Psoas muscle (tissue), 8 donors: ENCODE results near the gene ALG2. TPM values are rescaled to one million over a fixed set of nuclear protein-coding genes. Genes with fewer than 3 reads are reported as not detected.

ENCODE experiments used
- ATAC-seq, 4 donors: fragments of 200-7000 bp; cut with Tn5 transposase; one replicate each; pipeline ENCODE4 v1.9.1; 2020; ENCODE audit warnings: moderate library complexity in 3 of 4, mild to moderate bottlenecking in 2 of 4
- DNase-seq, 2 donors: peaks; one replicate each; pipeline ENCODE4 v3.0.0-alpha.2; 2020
- H3K27ac ChIP-seq: fragments of 200-600 bp; one replicate; pipeline ENCODE4 v1.8.0; 2022
- H3K27me3 ChIP-seq, 3 donors: fragments of 200-600 bp in 1 of 3; one replicate each; pipeline versions ENCODE4 v1.6.1 to v1.8.0; 2013 to 2022; ENCODE audit warnings: low read length in 2 of 3, mild to moderate bottlenecking in 2 of 3, moderate library complexity in 1 of 3; ENCODE audit not compliant: insufficient read depth in 3 of 3
- H3K36me3 ChIP-seq, 2 donors: fragments of 200-600 bp in 1 of 2; one replicate each; pipeline versions ENCODE4 v1.6.1 to v1.8.0; 2013 to 2022; ENCODE audit warnings: low read depth in 1 of 2, mild to moderate bottlenecking in 1 of 2, moderate library complexity in 1 of 2; ENCODE audit not compliant: insufficient read depth in 1 of 2
- H3K4me1 ChIP-seq: fragments of 200-600 bp; one replicate; pipeline ENCODE4 v1.8.0; 2022
- H3K4me3 ChIP-seq: fragments of 200-600 bp; one replicate; pipeline ENCODE4 v1.8.0; 2022; ENCODE audit warnings: mild to moderate bottlenecking
- H3K9me3 ChIP-seq: fragments of 200-600 bp; one replicate; pipeline ENCODE4 v1.8.0; 2022
- CTCF ChIP-seq: fragments of 200-600 bp; IDR thresholded peaks from one replicate; pipeline ENCODE4 v1.8.0; 2022; ENCODE audit warnings: antibody characterized with exemption
- WGBS, 3 donors: extraction: QIAGEN DNeasy Blood & Tissue Kit; methylation state at CpG; one replicate each; pipeline versions ENCODE4 v1.1.6 to v1.1.7; 2013; 5-methylcytosine and 5-hydroxymethylcytosine counted together
- intact Hi-C, 2 donors: fragments of 100-400 bp; cut with DNase I; formaldehyde crosslinking; loops; one replicate each; pipeline versions ENCODE4 v1.11.0 to v1.14.2; 2022
- polyA plus RNA-seq, 3 donors: library from polyadenylated mRNA; stranded (reverse); fragments of 200-250 nt; gene quantifications; one replicate each; pipeline ENCODE4 v1.2.3, GENCODE V29; 2013
- total RNA-seq, 4 donors: library from RNA; stranded (reverse); fragmentation: NEBNext Ultra II Directional in 2 of 4; extraction: Animal tissue kit (Norgen Biotek cat#: 25700) in 2 of 4; gene quantifications; one replicate each; pipeline versions ENCODE4 v1.2.1 to v1.2.4, GENCODE V29; 2021 to 2023
- donor health status: healthy with polysubstance abuse.
- donor health status: DM: no; HTN: no; CAD: no; lungs with moderate emphysema.
- donor health status: Bipolar disorder and iron deficiency.
- donor health status: healthy.
- donor health status: DM: yes; HTN: yes; CAD: no.
- donor health status: DM: no; HTN: no; CAD: no.
- donor health status: DM: no; HTN: no; CAD: no.
- donor health status: DM: yes; HTN: yes; CAD: no.

ALG2 gene
- total and polyA plus RNA-seq, 7 donors = 6.6 to 18.8 (median 11.5) TPM

GRCh38 chr9:99167694-99168093, 54.0 kb downstream of the ALG2 start:
- H3K4me3 ChIP-seq = no peak overlapping the region
- H3K27ac ChIP-seq = no peak overlapping the region
- DNase-seq (no peak), ATAC-seq (no peak)
- intact Hi-C loops = loop anchor here (10.0 kb wide), 1 partner anchor 1157 kb away; no protein-coding TSS in a partner anchor
- H3K36me3 ChIP-seq = no peaks in the 10 kb centered on the region
- WGBS, 3 donors = 77 to 86% (median 83%) methylated on average over 3 of the region's 3 CpGs
- TF ChIP-seq CTCF = no peak
- no peaks in the 10 kb centered on the region for H3K9me3 ChIP-seq
- peaks cover 0 to 1% (median 0%) of the 10 kb centered on the region in 3 donors for H3K27me3 ChIP-seq
- H3K4me1 ChIP-seq = no peaks in the 10 kb centered on the region

- H3K9me3 ChIP-seq = no peaks in the 10 kb centered on the region
- ATAC-seq = no peak
- intact Hi-C loops = loop anchor here (10.0 kb wide), 1 partner anchor 1158 kb away; no protein-coding TSS in a partner anchor
- no peak overlapping the region for H3K4me3 ChIP-seq
- DNase-seq = no peak
- H3K27ac ChIP-seq = no peak overlapping the region
- TF ChIP-seq CTCF = no peak
- WGBS, 3 donors = 73 to 77% (median 74%) methylated on average over 4 of the region's 4 CpGs
- H3K27me3 ChIP-seq = peaks cover 0 to 1% (median 0%) of the 10 kb centered on the region in 3 donors
- H3K36me3 ChIP-seq = no peaks in the 10 kb centered on the region
- H3K4me1 ChIP-seq = no peaks in the 10 kb centered on the region
These were observed 54.6 kb downstream of the ALG2 start for GRCh38 chr9:99167119-99167518.

Other genes with a start within 250 kb of the ALG2 start
- gene TGFBR1, start 116.8 kb downstream of the ALG2 start, total RNA-seq = 10 to 100 TPM; 18.3 to 25.7 (median 20.6) TPM
- 1 to 10 TPM; 5.3 to 7.8 (median 5.4) TPM for gene TGFBR1, start 116.8 kb downstream of the ALG2 start, polyA plus RNA-seq
- 10 to 100 TPM; 17.5 to 49.6 (median 36.8) TPM for gene SEC61B, start 340 bp upstream of the ALG2 start, total RNA-seq
- gene SEC61B, start 340 bp upstream of the ALG2 start, polyA plus RNA-seq = 100 to 1,000 TPM in 1 of 3 donors, 10 to 100 TPM in 2; 67.9 to 145 (median 69.5) TPM